ENCODE data around the gene TEKT5.

Gene TEKT5

DNA sequence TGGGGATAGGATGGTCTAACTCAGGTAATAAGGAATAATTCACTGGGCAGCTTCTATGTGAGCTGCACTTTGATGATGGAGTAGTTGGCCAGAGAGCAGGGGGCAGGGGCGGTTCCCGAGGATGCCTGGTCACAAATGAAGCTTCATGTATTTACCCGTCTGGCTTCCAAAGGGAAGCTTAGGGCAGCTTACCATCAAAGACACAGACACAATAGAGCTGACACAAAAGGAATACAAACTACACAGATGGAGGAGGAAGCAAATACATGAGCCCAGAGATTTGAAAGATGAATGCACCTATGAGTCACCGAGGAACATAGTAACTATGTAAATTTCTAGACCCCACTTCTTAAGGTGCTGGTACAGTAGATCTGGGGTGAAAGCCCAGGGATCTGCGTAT is 105.6 kb downstream of the TEKT5 start:
- DNase-seq (ENCODE audit: extremely low spot score, insufficient read length, low read depth) (no peak), FAIRE-seq (no peak)

DNA sequence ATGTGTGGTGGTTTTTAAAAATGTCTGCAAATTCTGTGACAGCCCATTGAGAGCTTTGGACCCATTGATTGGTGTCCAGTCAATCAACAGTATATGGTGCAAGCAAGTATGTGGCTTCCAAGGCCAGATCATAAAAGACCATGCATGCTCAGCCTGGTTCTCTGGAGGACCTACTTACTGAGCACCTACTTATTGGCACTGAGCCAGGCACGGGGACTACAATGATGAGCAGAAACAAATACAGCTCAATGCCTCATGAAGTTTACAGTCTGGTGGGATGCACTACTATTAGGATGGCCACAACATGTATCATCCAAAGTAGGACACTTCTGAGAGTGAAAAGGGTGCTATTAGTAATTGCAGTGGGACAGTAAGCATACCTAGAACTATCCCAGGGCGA is 107.1 kb downstream of the TEKT5 start:
- FAIRE-seq (no peak), DNase-seq (ENCODE audit: extremely low spot score, insufficient read length, low read depth) (no peak)

DNA sequence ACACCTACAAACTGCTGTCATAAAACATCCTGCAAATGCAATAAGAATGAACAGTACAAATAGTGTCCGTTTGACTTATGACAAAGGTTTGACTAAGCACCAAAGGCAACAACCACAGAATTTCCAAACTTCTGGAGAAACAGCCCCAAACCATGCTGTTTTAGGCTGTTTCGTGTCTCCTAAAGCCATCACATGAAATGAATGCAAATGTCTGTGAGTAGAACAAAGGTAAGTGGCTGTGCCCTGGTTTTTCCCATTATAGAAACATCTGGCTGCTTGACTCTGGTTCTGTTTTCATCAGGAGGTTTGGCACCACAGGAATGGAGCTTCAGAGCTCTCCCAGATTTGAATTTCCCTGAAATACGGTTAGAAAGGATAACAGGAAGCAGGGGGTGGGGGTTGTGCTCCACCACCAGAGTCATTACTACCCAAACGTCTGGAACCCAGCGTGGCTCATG is 109.7 kb downstream of the TEKT5 start:
- DNase-seq (ENCODE audit: extremely low spot score, insufficient read length, low read depth) (no peak), FAIRE-seq (no peak)

DNA sequence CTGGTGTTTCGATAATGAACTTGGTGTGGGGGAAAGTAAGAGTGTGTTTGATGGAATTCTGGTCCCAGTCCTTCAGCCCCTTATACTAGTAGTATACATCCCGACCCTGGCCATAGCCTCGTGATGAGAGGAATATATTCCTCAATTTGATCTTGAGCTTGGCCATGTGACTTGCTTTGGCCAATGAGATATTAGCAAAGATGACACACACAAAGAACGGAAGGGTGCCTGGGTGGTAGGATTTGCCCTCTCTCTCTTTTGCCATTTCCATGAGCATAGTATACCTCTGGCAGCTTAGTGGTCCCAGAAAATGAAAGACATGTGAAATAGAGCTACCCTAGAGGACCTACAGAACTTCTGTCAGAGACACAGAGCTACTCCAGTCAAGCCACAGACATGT is 111.5 kb downstream of the TEKT5 start:
- no peak for FAIRE-seq
- no peak for DNase-seq (ENCODE audit: extremely low spot score, insufficient read length, low read depth)

DNA sequence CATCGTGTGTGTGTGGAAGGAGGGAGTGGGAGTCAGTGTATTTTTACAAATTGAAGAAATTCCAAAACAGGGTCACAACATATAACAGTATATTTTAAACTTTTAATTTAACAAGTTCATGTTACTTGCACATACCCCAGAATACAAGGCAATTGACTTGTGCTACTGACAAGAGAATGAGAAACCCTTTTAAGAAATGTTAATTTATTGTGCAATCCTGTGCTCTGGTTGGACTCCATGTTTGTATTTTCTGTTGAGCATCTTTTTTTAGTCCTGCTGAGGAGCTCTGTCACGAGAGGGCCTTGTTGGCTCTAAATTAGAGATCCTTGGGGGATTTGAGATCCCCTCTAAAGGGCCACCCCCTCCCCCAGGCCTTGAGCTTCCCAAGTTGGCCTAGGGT is 113.2 kb downstream of the TEKT5 start:
- FAIRE-seq = no peak
- no peak for DNase-seq (ENCODE audit: extremely low spot score, insufficient read length, low read depth)

DNA sequence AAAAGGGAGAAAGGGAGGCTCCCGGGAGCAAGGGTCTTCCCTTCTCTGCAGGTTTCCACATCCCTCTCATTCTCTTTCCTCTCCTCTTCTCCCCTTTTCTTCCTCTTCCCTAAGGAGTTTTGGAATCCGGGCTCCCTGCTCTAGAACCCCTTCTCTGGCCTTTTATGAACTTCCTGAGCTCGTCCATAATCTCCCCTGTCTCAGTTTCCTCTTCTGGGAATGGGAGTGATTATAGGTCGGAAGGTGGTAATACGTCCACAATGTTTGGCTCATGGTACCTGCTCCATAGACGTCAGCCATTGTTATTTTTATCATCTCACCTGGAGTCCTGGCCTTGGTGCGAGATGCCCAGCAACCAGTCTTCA is 113.9 kb downstream of the TEKT5 start:
- no peak for DNase-seq (ENCODE audit: extremely low spot score, insufficient read length, low read depth)
- no peak for FAIRE-seq

DNA sequence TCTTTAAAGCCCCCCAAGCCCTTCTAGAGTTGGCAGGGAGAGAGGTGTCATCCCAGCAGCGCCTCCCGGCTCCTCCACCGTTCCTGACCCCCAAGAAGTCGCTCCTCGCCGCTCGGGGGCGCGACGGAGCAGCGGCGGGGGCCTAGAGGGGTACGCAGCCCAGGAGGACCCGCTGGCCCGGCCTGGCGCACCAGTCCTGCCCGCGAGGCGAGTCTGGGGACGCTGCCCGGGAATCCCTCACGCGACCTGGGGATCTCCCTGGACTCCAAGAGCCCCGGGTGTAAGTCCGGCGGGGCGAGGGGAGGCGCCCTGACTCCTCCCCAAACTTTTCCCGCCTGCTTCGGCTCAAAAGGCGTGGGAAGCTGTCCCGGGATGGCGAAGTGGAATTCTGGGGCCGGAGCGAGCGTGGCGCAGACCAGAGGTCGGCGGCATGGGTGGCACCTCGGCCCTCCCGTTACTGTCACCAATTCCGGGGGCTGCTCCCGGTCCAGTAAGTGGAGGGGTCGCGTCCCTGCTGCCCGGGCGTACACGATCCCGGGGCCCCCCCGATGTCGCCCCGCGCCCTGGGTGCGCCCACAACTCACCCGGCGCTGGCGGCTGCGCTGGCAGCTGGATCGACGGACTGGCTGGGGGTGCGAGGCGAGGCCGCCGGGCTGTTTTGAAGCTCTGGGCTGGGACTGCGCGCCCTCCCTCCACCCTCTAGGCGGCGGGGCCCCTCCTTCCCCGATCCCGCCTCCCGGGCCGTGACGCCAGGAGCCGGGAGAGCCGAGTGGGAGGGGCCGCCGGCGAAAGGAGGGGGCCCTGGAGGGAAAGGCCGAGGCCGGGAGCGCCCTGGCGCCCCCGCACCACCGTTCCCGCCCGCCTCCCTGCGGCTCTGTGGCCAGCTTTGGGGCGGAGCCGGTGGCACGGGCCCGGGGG is 114.5 kb downstream of the TEKT5 start, which contains the start of gene EMP2:
Gene EMP2, minus strand, starts transcription at position 634 of the 918 bp plus-strand sequence. CDS start 32,981 bp downstream, outside the sequence.
- FAIRE-seq = no peak
- DNase-seq (ENCODE audit: extremely low spot score, insufficient read length, low read depth) = no peak

DNA sequence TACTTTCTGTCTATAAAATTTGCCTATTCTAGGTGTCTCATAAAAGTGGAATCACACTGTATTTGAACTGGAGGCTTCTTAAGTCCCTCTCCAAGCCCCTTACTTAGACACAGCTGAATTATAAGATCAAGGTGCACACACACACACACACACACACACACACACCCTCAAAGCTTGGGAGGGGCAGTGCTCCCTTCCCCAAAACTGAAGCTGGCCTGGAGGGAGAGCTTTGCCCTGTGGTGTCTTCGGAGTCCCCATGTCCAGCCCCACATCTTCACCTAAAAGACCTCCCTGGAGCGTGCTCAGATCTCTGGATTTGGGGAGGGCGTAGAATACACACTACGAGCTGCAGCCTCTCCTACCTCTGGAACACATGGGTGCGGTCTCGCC is 115.2 kb downstream of the TEKT5 start:
- no peak for FAIRE-seq

DNA sequence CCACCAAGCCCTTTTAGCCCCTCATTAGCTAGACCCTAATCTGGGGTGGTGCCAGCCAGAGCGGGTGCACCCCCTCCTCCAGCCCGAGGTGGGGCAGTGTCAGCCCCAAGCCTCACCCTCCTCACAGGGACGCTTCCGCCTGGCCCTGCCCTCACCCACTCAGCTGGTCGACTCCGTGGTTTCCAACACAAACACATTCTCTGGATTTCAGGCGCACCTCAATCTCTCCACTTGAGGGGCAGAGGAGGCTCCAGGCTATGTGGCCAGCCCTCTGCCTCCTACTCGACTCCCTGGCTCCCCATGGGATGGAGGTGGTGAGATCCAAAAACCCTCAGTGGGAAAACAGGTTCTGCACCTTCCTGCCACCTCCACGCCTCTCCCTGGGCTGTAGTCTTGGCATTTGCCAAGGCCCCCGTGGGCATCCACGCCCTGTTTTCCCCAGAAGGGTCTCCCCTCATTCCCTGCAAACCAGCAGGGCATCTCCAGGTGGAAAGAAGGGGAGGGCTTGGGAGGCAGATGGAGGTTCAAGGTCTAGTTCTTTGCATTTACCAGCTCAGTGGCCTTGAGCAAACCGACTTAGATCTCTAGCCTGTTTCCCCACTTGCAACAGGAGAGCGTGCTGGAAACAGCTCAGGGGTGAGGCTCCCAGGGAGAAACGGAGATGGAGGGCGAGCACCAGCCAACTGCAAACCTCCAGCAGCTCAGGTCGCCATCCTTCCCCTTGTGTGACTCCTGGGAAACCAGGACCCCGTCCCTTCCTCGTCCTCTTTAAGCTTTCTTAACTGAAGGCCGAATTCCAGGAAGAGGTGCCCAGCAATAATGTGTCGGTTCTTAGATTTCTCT is 116.0 kb downstream of the TEKT5 start:
- FAIRE-seq (no peak), DNase-seq (ENCODE audit: extremely low spot score, insufficient read length, low read depth) (no peak)

More for the DNA sequence above, 115.2 kb downstream of the TEKT5 start:
- DNase-seq (ENCODE audit: extremely low spot score, insufficient read length, low read depth) = no peak

Data from GM18507 (cell line).